HL-60/S4 treated with retinoic acid at 250 ng/mL for 4 days and 3 days (cell line): ENCODE results near the gene LTBP1.

Source experiments
- in situ Hi-C: fragments of 300-500 bp; cut with MboI; formaldehyde crosslinking; loops from 2 replicates; pipeline ENCODE4 v1.7.0; 2022; ENCODE audit warnings: low sequenced_read_pairs

LTBP1 gene

GRCh38 chr2:33242845-33243244, 296.1 kb downstream of the LTBP1 start:
- in situ Hi-C loops: no loop called here

- in situ Hi-C loops: no loop called here
Observed at GRCh38 chr2:33246432-33246831, 299.7 kb downstream of the LTBP1 start.

- in situ Hi-C loops: no loop called here
Observed at GRCh38 chr2:33247365-33247764, 300.6 kb downstream of the LTBP1 start.

GRCh38 chr2:33250417-33251029, 303.8 kb downstream of the LTBP1 start:
- in situ Hi-C loops: no loop called here

GRCh38 chr2:33256162-33256755, 309.5 kb downstream of the LTBP1 start:
- in situ Hi-C loops: no loop called here

GRCh38 chr2:33258387-33258786, 311.6 kb downstream of the LTBP1 start:
- in situ Hi-C loops: no loop called here

- in situ Hi-C loops: no loop called here
Observed at GRCh38 chr2:33262097-33262496, 315.3 kb downstream of the LTBP1 start.

GRCh38 chr2:33264766-33265165, 318.0 kb downstream of the LTBP1 start:
- in situ Hi-C loops: no loop called here

- in situ Hi-C loops: no loop called here
Observed at GRCh38 chr2:33265584-33266338, 319.0 kb downstream of the LTBP1 start.

- in situ Hi-C loops: no loop called here
Observed at GRCh38 chr2:33266467-33266866, 319.7 kb downstream of the LTBP1 start.

- in situ Hi-C loops: no loop called here
Observed at GRCh38 chr2:33267043-33267442, 320.3 kb downstream of the LTBP1 start.

- in situ Hi-C loops: no loop called here
Observed at GRCh38 chr2:33267756-33268155, 321.0 kb downstream of the LTBP1 start.

GRCh38 chr2:33268246-33268831, 321.6 kb downstream of the LTBP1 start:
- in situ Hi-C loops: no loop called here

GRCh38 chr2:33272001-33272400, 325.2 kb downstream of the LTBP1 start:
- in situ Hi-C loops: no loop called here

- in situ Hi-C loops: no loop called here
Observed at GRCh38 chr2:33273479-33273878, 326.7 kb downstream of the LTBP1 start.

GRCh38 chr2:33274524-33274923, 327.8 kb downstream of the LTBP1 start:
- in situ Hi-C loops: no loop called here

GRCh38 chr2:33275689-33276444, 329.1 kb downstream of the LTBP1 start:
- in situ Hi-C loops: no loop called here

GRCh38 chr2:33277002-33277426, 330.3 kb downstream of the LTBP1 start:
- in situ Hi-C loops: no loop called here

GRCh38 chr2:33278245-33278943, 331.6 kb downstream of the LTBP1 start:
- in situ Hi-C loops: no loop called here

GRCh38 chr2:33284287-33284686, 337.5 kb downstream of the LTBP1 start:
- in situ Hi-C loops: no loop called here
